Liver (tissue), 9 donors: ENCODE measurements around the gene TMEM245. TPM values are rescaled to one million over a fixed set of nuclear protein-coding genes. Genes with fewer than 3 reads are reported as not detected.

ENCODE experiments used
- DNase-seq: peaks from one replicate; pipeline ENCODE4 v3.0.0-alpha.2; 2017; ENCODE audit warnings: low spot score
- H3K27ac ChIP-seq, 2 donors: one replicate each; pipeline ENCODE4 v1.7.0; 2013; ENCODE audit warnings: inconsistent platforms in 2 of 2, low read length in 2 of 2, control low read depth in 1 of 2, low read depth in 1 of 2, mild to moderate bottlenecking in 1 of 2
- H3K27me3 ChIP-seq, 4 donors: one replicate each; pipeline versions ENCODE4 v1.6.1 to v1.7.0; 2013; ENCODE audit warnings: low read length in 3 of 4, inconsistent platforms in 1 of 4, mild to moderate bottlenecking in 1 of 4, moderate library complexity in 1 of 4; ENCODE audit not compliant: control insufficient read depth in 4 of 4, insufficient read depth in 4 of 4
- H3K36me3 ChIP-seq, 4 donors: one replicate each; pipeline versions ENCODE4 v1.6.1 to v1.7.0; 2013; ENCODE audit warnings: low read length in 3 of 4, mild to moderate bottlenecking in 3 of 4, low read depth in 1 of 4, moderate library complexity in 1 of 4; ENCODE audit not compliant: control insufficient read depth in 4 of 4, insufficient read depth in 3 of 4
- H3K4me1 ChIP-seq, 4 donors: one replicate each; pipeline versions ENCODE4 v1.6.1 to v1.7.0; 2013; ENCODE audit warnings: low read length in 3 of 4, mild to moderate bottlenecking in 3 of 4, moderate library complexity in 1 of 4; ENCODE audit not compliant: control insufficient read depth in 4 of 4, insufficient read depth in 4 of 4
- H3K4me3 ChIP-seq, 3 donors: one replicate each; pipeline versions ENCODE4 v1.6.1 to v1.7.0; 2013; ENCODE audit warnings: low read length in 3 of 3, control low read depth in 1 of 3, low read depth in 1 of 3, mild to moderate bottlenecking in 1 of 3
- H3K9ac ChIP-seq, 2 donors: one replicate each; pipeline ENCODE4 v1.7.0; 2013; ENCODE audit warnings: low read length in 2 of 2, mild to moderate bottlenecking in 2 of 2, moderate library complexity in 2 of 2, control low read depth in 1 of 2, low read depth in 1 of 2
- H3K9me3 ChIP-seq, 4 donors: one replicate each; pipeline versions ENCODE4 v1.6.1 to v1.7.0; 2013; ENCODE audit warnings: low read length in 3 of 4; ENCODE audit not compliant: control insufficient read depth in 4 of 4
- EGR1 ChIP-seq, 2 donors: IDR thresholded peaks; 2 replicates each; pipeline ENCODE4 v1.6.1; 2016 to 2018; ENCODE audit warnings: antibody characterized with exemption in 2 of 2, low read depth in 2 of 2
- FOXA1 ChIP-seq: IDR thresholded peaks from 2 replicates; pipeline ENCODE4 v1.6.1; 2016; ENCODE audit warnings: antibody characterized with exemption
- FOXA2 ChIP-seq: IDR thresholded peaks from 2 replicates; pipeline ENCODE4 v1.6.1; 2016; ENCODE audit warnings: antibody characterized with exemption
- GABPA ChIP-seq, 2 donors: IDR thresholded peaks in 1 of 2; conservative IDR thresholded peaks in 1 of 2; 2 replicates each; pipeline ENCODE4 v1.6.1; 2016; ENCODE audit warnings: antibody characterized with exemption in 2 of 2, mild to moderate bottlenecking in 1 of 2, moderate library complexity in 1 of 2
- HNF4A ChIP-seq, 2 donors: conservative IDR thresholded peaks; 2 replicates each; pipeline ENCODE4 v1.6.1; 2016; ENCODE audit warnings: antibody characterized with exemption in 2 of 2, mild to moderate bottlenecking in 2 of 2
- HNF4G ChIP-seq: IDR thresholded peaks from 2 replicates; pipeline ENCODE4 v1.6.1; 2016; ENCODE audit warnings: antibody characterized with exemption
- JUND ChIP-seq, 2 donors: IDR thresholded peaks; 2 replicates each; pipeline ENCODE4 v1.6.1; 2016; ENCODE audit warnings: antibody characterized with exemption in 2 of 2
- NR2F2 ChIP-seq: IDR thresholded peaks from 2 replicates; pipeline ENCODE4 v1.6.1; 2016; ENCODE audit warnings: antibody characterized with exemption
- RAD21 ChIP-seq, 2 donors: IDR thresholded peaks; 2 replicates each; pipeline ENCODE4 v1.6.1; 2016; ENCODE audit warnings: antibody characterized with exemption in 2 of 2, mild to moderate bottlenecking in 2 of 2
- SP1 ChIP-seq: IDR thresholded peaks from 2 replicates; pipeline ENCODE4 v1.6.1; 2018; ENCODE audit warnings: antibody characterized with exemption, mild to moderate bottlenecking
- TAF1 ChIP-seq: conservative IDR thresholded peaks from 2 replicates; pipeline ENCODE4 v1.6.1; 2016; ENCODE audit warnings: antibody characterized with exemption, mild to moderate bottlenecking
- YY1 ChIP-seq: IDR thresholded peaks from 2 replicates; pipeline ENCODE4 v1.6.1; 2016; ENCODE audit warnings: antibody characterized with exemption, mild to moderate bottlenecking
- WGBS: extraction: QIAGEN DNeasy Blood & Tissue Kit; methylation state at CpG from one replicate; pipeline ENCODE4 v1.1.7; 2013; 5-methylcytosine and 5-hydroxymethylcytosine counted together
- polyA plus RNA-seq, 2 donors: library from polyadenylated mRNA; stranded (reverse) in 1 of 2; unstranded in 1 of 2; fragments of 200-250 nt in 1 of 2; fragments of >200 nt in 1 of 2; fragmentation: Nextera tagmentation in 1 of 2; extraction: Ambion mirVana in 1 of 2; gene quantifications; one replicate each; pipeline versions ENCODE4 v1.2.1 to v1.2.3, GENCODE V29; 2013 to 2015
- total RNA-seq, 2 donors: library from RNA; depleted of rRNA; stranded (reverse); fragments of >200 nt; gene quantifications; one replicate each; pipeline ENCODE4 v1.2.3, GENCODE V29; 2014
- TF ChIP-seq, protein P1 (sequence below): IDR thresholded peaks from 2 replicates; pipeline ENCODE4 v1.6.1; 2016; ENCODE audit warnings: antibody characterized with exemption, mild to moderate bottlenecking
- TF ChIP-seq, protein P2 (sequence below): IDR thresholded peaks from 2 replicates; pipeline ENCODE4 v1.6.1; 2016; ENCODE audit warnings: antibody characterized with exemption
- TF ChIP-seq, protein P3 (sequence below): fragments of 150-350 bp; IDR thresholded peaks from 2 replicates; pipeline ENCODE4 v1.5.1; 2017; ENCODE audit warnings: improper control_type of control experiment, low read depth, low read length; ENCODE audit not compliant: missing input control
- TF ChIP-seq, protein P4 (sequence below): IDR thresholded peaks from 2 replicates; pipeline ENCODE4 v1.6.1; 2016; ENCODE audit warnings: antibody characterized with exemption
- TF ChIP-seq, protein P5 (sequence below): IDR thresholded peaks from 2 replicates; pipeline ENCODE4 v1.6.1; 2016; ENCODE audit warnings: antibody characterized with exemption
- donor health status: healthy.
- donor health status: healthy.
- donor health status: healthy.
- donor health status: healthy.
- donor health status: healthy.

Gene TMEM245
- total and polyA plus RNA-seq, 4 donors: 13.7 to 75.3 (median 31.2) TPM

DNA sequence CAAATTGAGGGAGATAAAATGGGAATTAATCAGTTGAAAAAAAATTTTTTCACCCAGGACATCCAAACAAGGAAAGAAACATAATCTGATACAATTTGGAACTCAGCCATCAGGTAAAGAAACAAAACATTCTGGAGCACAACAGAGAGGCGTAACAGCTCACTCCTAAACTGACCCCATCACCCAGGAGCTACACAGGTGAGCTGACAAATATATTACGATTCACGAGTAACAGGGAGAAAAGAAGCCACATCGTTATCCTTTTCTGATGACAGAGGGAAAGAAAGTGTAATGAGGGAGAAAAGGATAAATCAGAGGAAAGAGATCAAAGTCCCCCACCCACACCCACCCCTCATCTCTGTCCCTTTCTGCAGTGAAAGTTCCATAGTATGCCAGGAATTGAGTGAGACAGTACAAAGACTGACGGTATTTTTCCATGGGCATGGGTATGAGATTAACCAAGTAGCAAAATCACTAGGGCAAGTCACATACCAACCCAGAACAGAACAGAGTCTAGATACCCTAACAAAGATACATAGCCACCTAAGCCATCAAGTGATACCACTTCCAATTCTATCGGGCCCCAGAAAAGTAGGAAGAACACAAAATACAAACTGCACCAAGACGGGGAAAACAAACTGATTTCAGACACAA lies 45.4 kb downstream of the TMEM245 start:
- Histone ChIP-seq H3K9ac (no peak overlapping the region), H3K4me1 (no peaks in the 10 kb centered on the region), H3K36me3 (peaks cover 4 to 39% (median 24%) of the 10 kb centered on the region in 4 donors), H3K9me3 (no peaks in the 10 kb centered on the region), H3K27me3 (no peaks in the 10 kb centered on the region), H3K4me3 (no peak overlapping the region), H3K27ac (no peak overlapping the region)
- TF ChIP-seq, protein P1, sequence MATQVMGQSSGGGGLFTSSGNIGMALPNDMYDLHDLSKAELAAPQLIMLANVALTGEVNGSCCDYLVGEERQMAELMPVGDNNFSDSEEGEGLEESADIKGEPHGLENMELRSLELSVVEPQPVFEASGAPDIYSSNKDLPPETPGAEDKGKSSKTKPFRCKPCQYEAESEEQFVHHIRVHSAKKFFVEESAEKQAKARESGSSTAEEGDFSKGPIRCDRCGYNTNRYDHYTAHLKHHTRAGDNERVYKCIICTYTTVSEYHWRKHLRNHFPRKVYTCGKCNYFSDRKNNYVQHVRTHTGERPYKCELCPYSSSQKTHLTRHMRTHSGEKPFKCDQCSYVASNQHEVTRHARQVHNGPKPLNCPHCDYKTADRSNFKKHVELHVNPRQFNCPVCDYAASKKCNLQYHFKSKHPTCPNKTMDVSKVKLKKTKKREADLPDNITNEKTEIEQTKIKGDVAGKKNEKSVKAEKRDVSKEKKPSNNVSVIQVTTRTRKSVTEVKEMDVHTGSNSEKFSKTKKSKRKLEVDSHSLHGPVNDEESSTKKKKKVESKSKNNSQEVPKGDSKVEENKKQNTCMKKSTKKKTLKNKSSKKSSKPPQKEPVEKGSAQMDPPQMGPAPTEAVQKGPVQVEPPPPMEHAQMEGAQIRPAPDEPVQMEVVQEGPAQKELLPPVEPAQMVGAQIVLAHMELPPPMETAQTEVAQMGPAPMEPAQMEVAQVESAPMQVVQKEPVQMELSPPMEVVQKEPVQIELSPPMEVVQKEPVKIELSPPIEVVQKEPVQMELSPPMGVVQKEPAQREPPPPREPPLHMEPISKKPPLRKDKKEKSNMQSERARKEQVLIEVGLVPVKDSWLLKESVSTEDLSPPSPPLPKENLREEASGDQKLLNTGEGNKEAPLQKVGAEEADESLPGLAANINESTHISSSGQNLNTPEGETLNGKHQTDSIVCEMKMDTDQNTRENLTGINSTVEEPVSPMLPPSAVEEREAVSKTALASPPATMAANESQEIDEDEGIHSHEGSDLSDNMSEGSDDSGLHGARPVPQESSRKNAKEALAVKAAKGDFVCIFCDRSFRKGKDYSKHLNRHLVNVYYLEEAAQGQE: no peak
- TF ChIP-seq NR2F2: no peak
- TF ChIP-seq, protein P2, sequence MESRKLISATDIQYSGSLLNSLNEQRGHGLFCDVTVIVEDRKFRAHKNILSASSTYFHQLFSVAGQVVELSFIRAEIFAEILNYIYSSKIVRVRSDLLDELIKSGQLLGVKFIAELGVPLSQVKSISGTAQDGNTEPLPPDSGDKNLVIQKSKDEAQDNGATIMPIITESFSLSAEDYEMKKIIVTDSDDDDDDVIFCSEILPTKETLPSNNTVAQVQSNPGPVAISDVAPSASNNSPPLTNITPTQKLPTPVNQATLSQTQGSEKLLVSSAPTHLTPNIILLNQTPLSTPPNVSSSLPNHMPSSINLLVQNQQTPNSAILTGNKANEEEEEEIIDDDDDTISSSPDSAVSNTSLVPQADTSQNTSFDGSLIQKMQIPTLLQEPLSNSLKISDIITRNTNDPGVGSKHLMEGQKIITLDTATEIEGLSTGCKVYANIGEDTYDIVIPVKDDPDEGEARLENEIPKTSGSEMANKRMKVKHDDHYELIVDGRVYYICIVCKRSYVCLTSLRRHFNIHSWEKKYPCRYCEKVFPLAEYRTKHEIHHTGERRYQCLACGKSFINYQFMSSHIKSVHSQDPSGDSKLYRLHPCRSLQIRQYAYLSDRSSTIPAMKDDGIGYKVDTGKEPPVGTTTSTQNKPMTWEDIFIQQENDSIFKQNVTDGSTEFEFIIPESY: no peak
- TF ChIP-seq, protein P3, sequence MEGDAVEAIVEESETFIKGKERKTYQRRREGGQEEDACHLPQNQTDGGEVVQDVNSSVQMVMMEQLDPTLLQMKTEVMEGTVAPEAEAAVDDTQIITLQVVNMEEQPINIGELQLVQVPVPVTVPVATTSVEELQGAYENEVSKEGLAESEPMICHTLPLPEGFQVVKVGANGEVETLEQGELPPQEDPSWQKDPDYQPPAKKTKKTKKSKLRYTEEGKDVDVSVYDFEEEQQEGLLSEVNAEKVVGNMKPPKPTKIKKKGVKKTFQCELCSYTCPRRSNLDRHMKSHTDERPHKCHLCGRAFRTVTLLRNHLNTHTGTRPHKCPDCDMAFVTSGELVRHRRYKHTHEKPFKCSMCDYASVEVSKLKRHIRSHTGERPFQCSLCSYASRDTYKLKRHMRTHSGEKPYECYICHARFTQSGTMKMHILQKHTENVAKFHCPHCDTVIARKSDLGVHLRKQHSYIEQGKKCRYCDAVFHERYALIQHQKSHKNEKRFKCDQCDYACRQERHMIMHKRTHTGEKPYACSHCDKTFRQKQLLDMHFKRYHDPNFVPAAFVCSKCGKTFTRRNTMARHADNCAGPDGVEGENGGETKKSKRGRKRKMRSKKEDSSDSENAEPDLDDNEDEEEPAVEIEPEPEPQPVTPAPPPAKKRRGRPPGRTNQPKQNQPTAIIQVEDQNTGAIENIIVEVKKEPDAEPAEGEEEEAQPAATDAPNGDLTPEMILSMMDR: no peak
- TF ChIP-seq JUND (IDR thresholded peaks at IDR 0.05): no peak
- no peak for TF ChIP-seq FOXA1
- no peak for TF ChIP-seq HNF4A (conservative IDR thresholded peaks at IDR 0.05)
- no peak for TF ChIP-seq YY1
- no peak for DNase-seq
- WGBS: 87% methylated on average over 7 of the region's 7 CpGs

DNA sequence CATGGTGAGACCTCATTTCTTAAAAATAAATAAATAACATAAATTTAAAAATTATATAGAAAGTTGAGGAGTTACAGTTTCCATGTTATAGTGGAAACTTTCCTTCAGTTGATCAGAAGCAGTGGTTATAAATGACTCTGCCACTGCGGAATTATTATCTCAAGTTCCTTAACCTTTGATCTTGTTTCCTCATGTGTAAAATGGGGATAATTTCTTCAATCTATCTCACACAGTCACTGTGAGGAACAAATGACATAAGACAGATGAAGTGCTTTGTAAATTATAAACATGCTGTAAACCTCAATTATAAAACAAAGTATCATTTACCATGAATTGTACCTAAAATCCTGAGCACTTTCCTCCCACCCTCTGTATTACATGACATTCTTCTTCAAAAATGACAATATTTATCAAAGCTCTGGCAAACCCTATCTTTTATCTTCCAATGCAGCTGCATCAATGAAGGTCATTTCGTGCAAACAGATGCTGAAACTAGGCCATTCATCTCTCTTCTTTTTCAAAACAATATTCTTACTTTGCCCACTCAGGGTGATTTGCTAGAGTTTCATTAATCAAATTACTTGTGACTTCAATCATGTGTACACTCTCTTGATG lies 46.8 kb downstream of the TMEM245 start:
- 79% methylated on average over 2 of the region's 2 CpGs for WGBS
- H3K4me3 ChIP-seq: no peak overlapping the region
- H3K9me3 ChIP-seq: no peaks in the 10 kb centered on the region
- H3K9ac ChIP-seq: no peak overlapping the region
- DNase-seq: no peak
- peaks cover 0 to 32% (median 22%) of the 10 kb centered on the region in 4 donors for H3K36me3 ChIP-seq
- H3K27me3 ChIP-seq: no peaks in the 10 kb centered on the region
- no peaks in the 10 kb centered on the region for H3K4me1 ChIP-seq
- H3K27ac ChIP-seq: no peak overlapping the region
- TF ChIP-seq EGR1 (IDR thresholded peaks at IDR 0.05; ENCODE audit: low read depth in 2 of 2): no peak
- TF ChIP-seq TAF1: no peak
- TF ChIP-seq NR2F2: no peak
- TF ChIP-seq, protein P4, sequence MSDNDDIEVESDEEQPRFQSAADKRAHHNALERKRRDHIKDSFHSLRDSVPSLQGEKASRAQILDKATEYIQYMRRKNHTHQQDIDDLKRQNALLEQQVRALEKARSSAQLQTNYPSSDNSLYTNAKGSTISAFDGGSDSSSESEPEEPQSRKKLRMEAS: no peak
- TF ChIP-seq, protein P1: no peak
- TF ChIP-seq, protein P5, sequence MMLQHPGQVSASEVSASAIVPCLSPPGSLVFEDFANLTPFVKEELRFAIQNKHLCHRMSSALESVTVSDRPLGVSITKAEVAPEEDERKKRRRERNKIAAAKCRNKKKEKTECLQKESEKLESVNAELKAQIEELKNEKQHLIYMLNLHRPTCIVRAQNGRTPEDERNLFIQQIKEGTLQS: no peak
- TF ChIP-seq FOXA2: no peak
- no peak for TF ChIP-seq SP1
- no peak for TF ChIP-seq HNF4G
- TF ChIP-seq JUND (IDR thresholded peaks at IDR 0.05): no peak
- TF ChIP-seq GABPA (IDR thresholded peaks at IDR 0.05 in 1 of 2, conservative IDR thresholded peaks at IDR 0.05 in 1 of 2): no peak
- TF ChIP-seq RAD21 (IDR thresholded peaks at IDR 0.05): no peak
- TF ChIP-seq, protein P3: no peak
